ENCODE results near the gene OGDHL. TPM values are rescaled to one million over a fixed set of nuclear protein-coding genes. Genes with fewer than 3 reads are reported as not detected.

The OGDHL gene
- total RNA-seq, 4 donors from 2014 or later: under 0.01 to 0.79 TPM; not detected in 2

GRCh38 chr10:49690698-49691356, 71.3 kb downstream of the OGDHL start:
- H3K9me3 ChIP-seq: no peaks in the 10 kb centered on the region
- H3K36me3 ChIP-seq: no peaks in the 10 kb centered on the region
- intact Hi-C loops (cut with DNase I): no loop called here
- H3K4me1 ChIP-seq: no peaks in the 10 kb centered on the region
- H3K27me3 ChIP-seq: peaks cover 0 to 69% (median 5%) of the 10 kb centered on the region in 4 donors
- TF ChIP-seq CTCF (IDR thresholded peaks at IDR 0.05) (no peak), POLR2A (IDR thresholded peaks at IDR 0.05) (no peak)
- no peak for DNase-seq
- WGBS, 2 donors: 8 to 12% methylated on average over 10 to 12 of the region's 12 CpGs
- H3K27ac ChIP-seq: no peak overlapping the region
- no peak overlapping the region for H3K4me3 ChIP-seq

- Histone ChIP-seq H3K27ac (no peak overlapping the region), H3K4me1 (no peaks in the 10 kb centered on the region), H3K9me3 (no peaks in the 10 kb centered on the region), H3K27me3 (peaks cover 0 to 69% (median 5%) of the 10 kb centered on the region in 4 donors), H3K36me3 (no peaks in the 10 kb centered on the region), H3K4me3 (no peak overlapping the region)
- DNase-seq: no peak
- intact Hi-C loops (cut with DNase I): no loop called here
- 16 to 23% methylated on average over 12 of the region's 12 CpGs for WGBS, 2 donors
- no peak for TF ChIP-seq CTCF (IDR thresholded peaks at IDR 0.05)
- no peak for TF ChIP-seq POLR2A (IDR thresholded peaks at IDR 0.05)
These were observed 72.1 kb downstream of the OGDHL start for GRCh38 chr10:49689882-49690510.

- Histone ChIP-seq H3K36me3 (no peaks in the 10 kb centered on the region), H3K4me1 (no peaks in the 10 kb centered on the region), H3K9me3 (no peaks in the 10 kb centered on the region), H3K27ac (no peak overlapping the region), H3K4me3 (no peak overlapping the region), H3K27me3 (peaks cover 0 to 68% (median 5%) of the 10 kb centered on the region in 4 donors)
- DNase-seq: no peak
- WGBS, 2 donors: 16 to 23% methylated on average over 7 of the region's 7 CpGs
- intact Hi-C loops (cut with DNase I): no loop called here
- TF ChIP-seq CTCF (IDR thresholded peaks at IDR 0.05) (no peak), POLR2A (IDR thresholded peaks at IDR 0.05) (no peak)
These were observed 73.2 kb downstream of the OGDHL start for GRCh38 chr10:49688920-49689319.

- no peak for DNase-seq
- peaks cover 0 to 62% (median 5%) of the 10 kb centered on the region in 4 donors for H3K27me3 ChIP-seq
- H3K4me1 ChIP-seq: no peaks in the 10 kb centered on the region
- intact Hi-C loops (cut with DNase I): no loop called here
- H3K36me3 ChIP-seq: no peaks in the 10 kb centered on the region
- TF ChIP-seq POLR2A (IDR thresholded peaks at IDR 0.05): no peak
- H3K27ac ChIP-seq: no peak overlapping the region
- H3K9me3 ChIP-seq: no peaks in the 10 kb centered on the region
- WGBS, 2 donors: 18 to 27% methylated on average over 8 of the region's 8 CpGs
- no peak overlapping the region for H3K4me3 ChIP-seq
These were observed 73.8 kb downstream of the OGDHL start for GRCh38 chr10:49688261-49688846.

- Histone ChIP-seq H3K4me3 (no peak overlapping the region), H3K4me1 (no peaks in the 10 kb centered on the region), H3K27me3 (peaks cover 0 to 49% (median 5%) of the 10 kb centered on the region in 4 donors), H3K9me3 (no peaks in the 10 kb centered on the region), H3K27ac (no peak overlapping the region), H3K36me3 (no peaks in the 10 kb centered on the region)
- TF ChIP-seq CTCF (IDR thresholded peaks at IDR 0.05): no peak
- no peak for TF ChIP-seq POLR2A (IDR thresholded peaks at IDR 0.05)
- DNase-seq: no peak
- intact Hi-C loops (cut with DNase I): no loop called here
- 68 to 69% methylated on average over 3 of the region's 4 CpGs for WGBS, 2 donors
These were observed 75.5 kb downstream of the OGDHL start for GRCh38 chr10:49686651-49687050.

Other genes starting within 250 kb of the OGDHL start
- gene ERCC6, start 223.2 kb downstream of the OGDHL start, total RNA-seq: 10 to 100 TPM in 2 of 4 donors, 1 to 10 TPM in 2; 8.5 to 17.9 (median 9.8) TPM
- not detected for gene SLC18A3, start 152.0 kb downstream of the OGDHL start, total RNA-seq
- gene CHAT, start 148.3 kb downstream of the OGDHL start, total RNA-seq: not detected
- not detected for gene C10orf53, start 82.7 kb downstream of the OGDHL start, total RNA-seq
- 10 to 100 TPM; 13.5 to 32.0 (median 17.0) TPM for gene PARG, start 179.7 kb upstream of the OGDHL start, total RNA-seq
- gene TIMM23B, start 179.7 kb upstream of the OGDHL start, total RNA-seq: 10 to 100 TPM in 2 of 4 donors, 1 to 10 TPM in 2; 5.6 to 28.2 (median 10.8) TPM
- gene AGAP6, start 226.1 kb upstream of the OGDHL start, total RNA-seq: 10 to 100 TPM in 1 of 4 donors, 1 to 10 TPM in 3; 1.2 to 15.4 (median 7.4) TPM

All from esophagus squamous epithelium (tissue), 5 donors.